COLO668 (cell line): ENCODE data around the gene TRIM72.
"Not testable (repeated sequence)": the region's sequence is repeated elsewhere in the genome, so short reads cannot be mapped to it uniquely, and the experiment has no call there.

Experiments used
- DNase-seq: peaks from one replicate; lab custom pipeline; 2025; ENCODE audit not compliant: unreplicated experiment; lab: John Stamatoyannopoulos, UW

The TRIM72 gene

DNA sequence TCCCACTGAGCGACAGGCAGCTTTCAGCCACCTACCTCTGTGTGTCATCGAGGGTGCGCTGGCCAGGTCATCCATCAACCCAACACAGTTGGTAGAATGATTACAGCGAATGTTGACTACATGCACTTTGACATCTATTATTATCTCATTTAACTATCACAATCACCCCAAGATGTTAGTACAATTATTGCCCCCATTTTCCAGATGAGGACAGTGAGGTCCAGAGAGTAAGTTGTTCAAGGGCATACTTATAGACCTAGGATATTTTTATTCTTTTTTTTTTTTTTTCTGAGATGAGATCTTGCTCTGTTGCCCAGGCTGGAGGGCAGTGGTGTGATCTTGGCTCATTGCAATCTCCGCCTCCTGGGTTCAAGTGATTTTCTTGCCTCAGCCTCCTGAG is 37.5 kb downstream of the TRIM72 start:
- DNase-seq = no peak

DNA sequence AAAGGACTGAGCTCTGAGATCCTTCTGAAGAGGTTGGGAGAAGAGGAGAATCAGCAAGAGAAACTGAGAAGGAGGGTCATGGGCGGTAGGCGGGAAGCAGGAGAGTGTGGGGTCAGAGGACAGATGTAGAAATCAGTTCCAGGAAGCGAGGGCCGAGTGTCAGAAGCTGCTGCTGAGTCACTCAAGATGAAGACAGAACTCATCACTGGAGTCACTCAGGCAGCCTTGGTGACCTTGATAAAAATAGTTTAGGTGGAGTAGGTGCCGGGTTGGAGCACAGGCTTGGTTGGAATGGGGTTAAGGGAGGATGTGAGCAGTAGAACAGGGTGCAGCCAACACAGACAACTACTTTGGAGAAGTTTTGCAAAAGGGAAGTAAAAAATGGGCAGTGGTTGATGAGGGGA is 39.7 kb downstream of the TRIM72 start:
- no peak for DNase-seq

DNA sequence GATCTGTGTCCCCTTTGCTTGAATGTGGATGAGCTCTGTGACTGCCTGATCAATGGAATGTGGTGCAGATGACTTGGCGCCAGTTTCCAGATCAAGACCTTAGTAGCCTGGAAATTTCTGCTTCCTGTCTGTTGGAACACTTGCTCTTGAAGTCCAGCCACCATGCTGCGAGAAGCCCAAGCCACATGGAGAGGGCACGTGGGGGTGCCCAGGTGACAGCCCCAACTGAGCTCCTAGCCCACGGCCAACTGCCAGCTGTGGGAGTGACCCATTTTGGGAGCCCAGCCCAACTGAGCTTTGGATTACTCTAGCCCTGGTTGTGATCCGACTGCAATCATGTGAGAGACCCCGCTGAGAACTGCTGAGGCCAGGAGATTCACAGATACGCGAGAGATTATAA is 42.5 kb downstream of the TRIM72 start:
- DNase-seq = no peak

DNA sequence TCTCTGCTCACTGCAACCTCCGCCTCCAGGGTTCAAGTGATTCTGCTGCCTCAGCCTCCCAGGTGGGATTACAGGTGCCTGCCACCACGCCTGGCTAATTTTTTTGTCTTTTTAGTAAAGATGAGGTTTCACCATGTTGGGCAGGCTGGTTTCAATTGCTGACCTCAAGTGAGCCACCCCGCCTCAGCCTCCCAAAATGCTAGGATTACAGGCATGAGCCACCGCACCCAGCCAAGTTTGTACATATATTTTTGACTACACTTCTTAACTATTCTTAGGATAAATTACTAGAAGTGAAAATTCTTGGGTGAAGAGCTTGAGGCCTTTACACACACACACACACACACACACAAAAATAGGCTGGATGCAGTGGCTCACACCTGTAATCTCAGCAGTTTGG is 44.4 kb downstream of the TRIM72 start:
- DNase-seq = no peak

DNA sequence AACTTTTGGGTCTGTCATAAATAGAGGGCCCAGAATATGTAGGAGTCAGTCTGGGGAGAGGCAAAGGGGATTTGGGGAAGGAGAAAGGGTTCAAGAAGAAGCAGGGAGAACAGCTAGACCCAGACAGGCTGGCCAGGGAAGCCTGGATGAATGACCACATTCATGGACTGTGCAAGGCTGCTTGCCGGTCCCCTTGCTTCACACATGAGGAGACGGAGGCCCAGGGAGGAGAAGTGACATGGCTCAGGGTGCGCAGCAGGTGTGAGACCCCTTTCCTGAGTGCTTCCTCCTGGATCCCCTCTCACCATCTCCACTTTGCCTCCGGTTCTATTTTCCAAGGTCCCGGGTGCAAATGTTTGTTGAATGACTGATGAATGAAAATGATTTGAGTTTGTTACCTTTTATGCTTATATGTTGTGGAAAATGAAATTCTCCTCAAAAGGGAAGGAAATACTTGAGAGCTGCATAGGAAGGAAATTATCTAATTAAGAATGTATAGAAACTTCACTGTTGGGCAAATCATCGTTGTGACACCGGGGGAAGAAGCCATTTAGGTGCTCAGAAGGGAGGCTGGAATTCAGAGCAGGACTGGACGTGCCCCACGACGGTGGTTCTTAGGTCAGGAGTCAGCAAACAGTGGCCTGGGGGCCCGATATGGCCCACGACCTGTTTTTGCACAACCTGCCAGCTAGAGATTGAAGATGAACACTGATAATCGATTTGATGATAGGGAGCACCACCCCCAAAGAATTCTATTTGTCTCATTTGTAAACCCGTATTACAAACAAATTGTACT is 46.4 kb downstream of the TRIM72 start:
- DNase-seq = no peak

DNA sequence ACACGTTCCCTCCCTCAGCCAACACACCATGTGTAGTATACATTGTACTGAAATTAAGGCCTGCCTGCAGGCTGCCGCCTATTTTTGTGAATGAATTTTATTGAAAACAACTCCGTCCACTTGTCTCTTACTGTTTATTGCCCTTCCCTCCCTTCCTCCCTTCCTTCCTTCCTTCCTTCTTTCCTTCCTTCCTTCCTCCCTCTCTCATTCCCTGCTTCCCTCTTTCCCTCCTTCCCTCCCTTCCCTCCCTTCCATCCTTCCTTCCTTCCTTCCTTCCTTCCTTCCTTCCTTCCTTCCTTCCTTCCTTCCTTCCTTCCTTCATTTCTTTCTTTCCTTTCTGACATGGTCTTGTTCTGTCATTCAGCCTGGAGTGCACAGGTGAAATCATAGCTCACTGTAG is 48.2 kb downstream of the TRIM72 start:
- no peak for DNase-seq

DNA sequence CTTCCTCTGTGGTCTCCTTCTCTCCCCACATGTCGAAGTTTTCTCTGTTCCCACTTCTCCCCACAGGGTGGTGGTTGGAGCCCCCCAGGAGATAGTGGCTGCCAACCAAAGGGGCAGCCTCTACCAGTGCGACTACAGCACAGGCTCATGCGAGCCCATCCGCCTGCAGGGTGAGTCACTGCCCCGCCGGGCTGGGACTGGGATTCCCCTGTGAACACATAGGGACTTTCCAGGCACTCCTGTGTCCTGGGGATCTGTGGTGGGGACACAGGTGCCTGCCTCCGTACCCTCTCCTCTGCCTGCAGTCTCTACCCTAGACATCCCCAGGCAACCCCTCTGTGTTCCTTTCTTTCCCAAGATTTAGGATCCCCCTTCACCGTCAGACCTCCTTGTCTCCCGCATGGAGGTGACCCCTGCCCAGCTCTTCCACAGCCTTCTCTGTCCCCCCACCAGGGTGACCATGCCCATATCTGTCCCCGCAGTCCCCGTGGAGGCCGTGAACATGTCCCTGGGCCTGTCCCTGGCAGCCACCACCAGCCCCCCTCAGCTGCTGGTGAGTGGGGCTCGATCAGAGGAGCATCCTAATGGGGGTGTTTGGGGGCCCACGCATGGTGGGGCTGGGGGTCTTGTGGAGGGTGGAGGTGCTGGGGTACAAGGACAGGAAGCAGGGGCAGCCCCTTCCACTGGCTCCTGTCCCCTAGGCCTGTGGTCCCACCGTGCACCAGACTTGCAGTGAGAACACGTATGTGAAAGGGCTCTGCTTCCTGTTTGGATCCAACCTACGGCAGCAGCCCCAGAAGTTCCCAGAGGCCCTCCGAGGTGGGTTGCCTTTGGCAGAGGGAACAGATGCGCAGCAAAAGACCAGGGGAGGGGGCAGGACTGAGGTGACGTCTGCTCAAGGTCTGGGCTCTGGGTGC is 51.7 kb downstream of the TRIM72 start:
- peak; percentile 37 for DNase-seq

DNA sequence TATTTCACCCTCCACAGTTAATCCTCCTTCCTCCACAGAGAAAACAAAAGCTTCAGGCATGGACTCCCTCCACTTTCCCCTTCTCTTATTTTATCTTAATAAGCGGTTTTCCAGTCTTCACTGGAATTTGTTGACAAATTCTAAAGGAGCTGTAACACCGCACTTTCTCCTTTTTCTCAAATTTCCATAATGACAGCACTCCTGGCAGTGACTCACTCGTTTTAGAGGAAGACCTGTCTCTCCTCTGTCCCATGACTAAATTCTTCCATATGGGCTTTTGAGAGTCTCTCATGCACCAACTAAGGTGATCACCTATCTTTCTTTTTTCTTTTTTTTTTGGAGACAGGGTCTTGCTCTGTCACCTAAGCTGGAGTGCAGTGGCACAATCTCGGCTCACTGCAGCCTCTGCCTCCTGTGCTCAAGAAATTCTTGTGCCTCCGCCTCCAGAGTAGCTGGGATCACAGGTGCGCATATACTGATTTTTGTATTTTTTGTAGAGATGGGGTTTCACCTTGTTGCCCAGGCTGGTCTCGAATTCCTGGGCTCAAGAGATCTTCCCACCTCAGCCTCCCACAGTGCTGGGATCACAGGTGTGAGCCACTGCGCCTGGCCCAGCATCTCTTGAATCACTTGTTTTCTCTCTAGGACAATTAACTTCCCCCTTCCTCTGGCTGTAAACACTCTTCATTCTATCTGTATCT is 53.6 kb downstream of the TRIM72 start:
- DNase-seq = no peak

DNA sequence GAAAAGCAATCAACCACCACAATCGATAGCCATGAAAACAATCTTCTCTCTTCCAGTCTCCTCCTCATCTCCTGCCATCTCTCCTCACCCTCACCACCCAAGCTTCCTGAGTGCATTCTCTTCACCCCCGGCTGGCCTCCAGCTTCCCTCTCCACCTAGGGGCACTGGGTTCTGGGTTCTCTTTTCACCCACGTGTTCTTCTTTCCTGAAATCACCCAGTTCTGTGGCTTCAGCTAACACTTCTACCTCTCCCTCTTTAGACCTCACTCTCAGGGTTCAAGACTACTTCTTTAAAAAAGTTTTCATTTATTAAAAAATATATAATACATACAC is 54.1 kb downstream of the TRIM72 start:
- no peak for DNase-seq

DNA sequence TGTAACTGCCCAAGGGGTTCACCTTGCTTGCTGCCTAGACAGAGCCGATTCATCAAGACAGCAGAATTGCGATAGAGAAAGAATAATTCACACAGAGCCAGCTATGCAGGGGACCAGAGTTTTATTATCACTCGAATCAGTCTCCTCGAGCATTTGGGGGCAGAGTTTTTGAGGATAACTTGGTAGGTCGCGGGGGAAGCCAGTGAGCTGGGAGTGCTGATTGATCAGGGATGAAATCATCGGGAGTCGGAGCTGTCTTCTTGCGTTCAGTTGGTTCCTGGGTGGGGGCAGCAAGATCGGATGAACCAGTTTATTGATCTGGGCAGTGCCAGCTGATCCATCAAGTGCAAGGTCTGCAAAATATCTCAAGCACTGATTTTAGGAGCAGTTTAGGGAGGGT is 55.0 kb downstream of the TRIM72 start:
- no peak for DNase-seq

DNA sequence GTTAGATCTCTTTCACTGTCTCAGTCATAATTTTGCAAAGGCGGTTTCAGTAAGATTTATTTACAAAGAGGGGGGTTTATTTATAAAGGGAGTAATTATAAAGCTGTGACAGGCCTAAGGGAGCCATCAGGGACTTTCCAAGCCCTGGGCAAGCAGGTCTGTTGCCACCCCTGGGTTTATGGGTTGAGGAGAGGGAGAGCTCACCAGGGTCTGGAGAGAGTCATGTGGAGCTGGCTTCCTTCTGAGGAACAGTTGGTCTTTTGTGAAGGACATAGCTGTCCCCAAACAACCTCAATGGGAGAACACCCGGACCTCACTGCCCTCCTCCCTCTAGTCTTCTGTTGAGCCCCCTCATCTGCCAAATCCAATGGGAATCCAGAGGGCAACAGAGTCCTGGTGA is 55.6 kb downstream of the TRIM72 start:
- no peak for DNase-seq

DNA sequence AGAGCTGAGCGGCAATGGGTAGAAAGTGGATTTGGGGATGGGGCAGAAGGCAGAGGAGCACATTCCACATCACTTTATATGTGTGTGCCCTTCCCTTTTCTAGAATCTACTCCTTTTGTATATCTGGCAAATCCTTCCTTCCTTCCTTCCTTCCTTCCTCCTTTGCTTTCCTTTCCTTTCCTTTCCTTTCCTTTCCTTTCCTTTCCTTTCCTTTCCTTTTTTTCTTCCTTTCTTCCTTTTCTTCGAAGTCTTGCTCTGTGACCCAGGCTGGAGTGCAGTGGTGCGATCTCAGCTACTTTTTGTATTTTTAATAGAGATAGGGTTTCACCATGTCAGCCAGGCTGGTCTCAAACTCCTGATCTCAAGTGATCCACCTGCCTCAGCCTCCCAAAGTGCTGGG is 56.1 kb downstream of the TRIM72 start:
- DNase-seq = not testable (repeated sequence)

DNA sequence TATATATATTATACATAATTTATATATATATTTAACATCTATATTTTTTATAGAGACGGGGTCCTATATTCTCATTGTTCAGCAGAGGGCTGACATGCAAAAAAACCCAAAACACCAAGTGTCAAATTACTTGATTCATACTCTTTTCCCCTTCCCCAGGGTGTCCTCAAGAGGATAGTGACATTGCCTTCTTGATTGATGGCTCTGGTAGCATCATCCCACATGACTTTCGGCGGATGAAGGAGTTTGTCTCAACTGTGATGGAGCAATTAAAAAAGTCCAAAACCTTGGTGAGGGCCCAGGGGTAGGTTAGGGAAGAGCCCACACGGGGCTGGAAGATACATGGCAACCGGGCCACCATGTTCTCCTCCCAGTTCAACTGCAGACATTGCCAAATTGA is 56.9 kb downstream of the TRIM72 start:
- no peak for DNase-seq

DNA sequence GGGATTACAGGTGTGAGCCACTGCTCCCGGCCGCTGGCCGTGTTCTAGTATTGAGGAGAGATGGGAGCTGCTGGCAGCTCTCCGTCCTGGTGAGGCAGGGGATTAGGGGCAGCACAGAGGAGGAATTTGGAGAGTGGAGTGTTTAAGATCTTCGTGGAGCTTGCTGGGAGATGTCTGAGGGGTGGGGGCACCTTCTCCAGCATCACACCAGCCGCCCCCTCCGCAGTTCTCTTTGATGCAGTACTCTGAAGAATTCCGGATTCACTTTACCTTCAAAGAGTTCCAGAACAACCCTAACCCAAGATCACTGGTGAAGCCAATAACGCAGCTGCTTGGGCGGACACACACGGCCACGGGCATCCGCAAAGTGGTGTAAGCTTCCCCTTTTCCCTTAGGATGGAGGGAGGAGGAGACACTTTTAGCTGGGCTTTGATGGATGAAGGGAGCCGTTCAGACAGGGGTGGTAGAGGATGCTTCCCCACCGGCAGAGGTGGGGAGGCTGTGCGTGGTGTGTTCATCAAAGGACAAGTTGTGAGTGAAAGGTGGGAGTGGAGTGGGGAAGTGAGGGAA is 57.8 kb downstream of the TRIM72 start:
- DNase-seq = no peak

DNA sequence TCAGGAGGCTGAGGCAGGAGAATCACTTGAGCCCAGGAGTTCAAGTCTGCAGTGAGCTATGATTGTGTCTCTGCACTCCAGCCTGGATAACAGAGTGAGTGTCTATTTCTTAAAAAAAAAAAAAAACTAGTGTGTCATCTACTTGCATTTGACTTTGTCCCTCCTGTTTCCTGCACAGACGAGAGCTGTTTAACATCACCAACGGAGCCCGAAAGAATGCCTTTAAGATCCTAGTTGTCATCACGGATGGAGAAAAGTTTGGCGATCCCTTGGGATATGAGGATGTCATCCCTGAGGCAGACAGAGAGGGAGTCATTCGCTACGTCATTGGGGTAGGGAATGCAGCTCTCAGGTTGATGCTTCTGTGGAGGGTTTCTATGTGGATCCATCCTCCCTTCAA is 59.3 kb downstream of the TRIM72 start:
- no peak for DNase-seq

DNA sequence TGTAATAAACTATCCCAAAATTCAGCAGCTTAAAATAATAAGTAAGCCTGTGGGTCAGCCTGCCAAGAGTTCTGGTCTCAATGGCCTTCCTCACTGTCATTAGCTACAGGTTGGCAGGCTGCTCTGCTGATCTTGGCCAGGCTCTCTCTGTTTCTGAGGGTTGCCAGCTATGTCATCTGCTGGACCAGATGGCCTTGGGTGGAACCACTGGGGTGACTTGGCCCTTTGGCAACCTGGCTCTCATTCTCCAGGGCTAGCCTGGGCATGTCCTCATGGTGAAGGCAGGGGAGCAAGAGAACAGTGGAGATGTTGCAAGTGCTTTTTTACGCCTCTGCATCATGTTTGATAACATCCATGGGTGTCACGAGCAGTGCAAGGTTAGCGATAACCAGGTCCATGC is 59.8 kb downstream of the TRIM72 start:
- DNase-seq = no peak

DNA sequence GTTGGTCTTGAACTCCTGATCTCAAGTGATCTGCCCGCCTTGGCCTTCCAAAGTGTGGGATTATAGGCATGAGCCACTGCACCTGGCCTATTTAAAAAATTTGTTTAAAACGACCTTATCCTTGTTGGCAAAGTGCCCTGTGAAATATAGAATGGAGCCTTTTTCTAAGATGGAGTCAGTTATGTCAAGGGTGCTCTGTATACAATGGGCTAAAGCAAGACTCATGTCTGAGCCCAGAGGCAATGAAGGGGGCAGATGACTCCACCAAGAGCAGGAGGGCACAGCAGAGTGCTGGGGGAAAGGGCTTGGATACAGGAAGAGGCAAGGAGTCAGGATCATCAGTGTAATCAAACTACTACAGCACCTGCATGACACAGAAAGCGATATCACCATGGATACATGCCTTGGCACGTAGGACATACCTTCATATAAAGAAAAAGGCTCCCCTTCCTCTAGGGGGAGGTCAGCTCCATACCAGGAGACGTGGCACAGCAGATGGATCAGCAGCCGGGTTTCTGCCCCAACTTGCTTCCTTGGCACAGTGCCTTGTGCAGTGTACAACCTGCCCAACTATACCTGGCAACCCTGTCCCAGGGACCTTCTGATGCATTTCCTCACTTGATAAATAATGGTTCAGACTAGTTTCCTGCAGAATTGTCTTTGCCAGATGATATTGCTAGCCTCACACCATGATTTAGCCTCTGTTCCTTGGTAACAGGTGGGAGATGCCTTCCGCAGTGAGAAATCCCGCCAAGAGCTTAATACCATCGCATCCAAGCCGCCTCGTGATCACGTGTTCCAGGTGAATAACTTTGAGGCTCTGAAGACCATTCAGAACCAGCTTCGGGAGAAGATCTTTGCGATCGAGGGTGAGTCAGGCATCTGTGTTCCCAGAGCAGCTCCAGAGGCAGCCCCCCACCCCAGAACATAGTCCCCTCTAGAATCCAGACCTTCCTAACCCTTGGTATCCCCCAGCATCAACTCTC is 61.2 kb downstream of the TRIM72 start:
- no peak for DNase-seq

DNA sequence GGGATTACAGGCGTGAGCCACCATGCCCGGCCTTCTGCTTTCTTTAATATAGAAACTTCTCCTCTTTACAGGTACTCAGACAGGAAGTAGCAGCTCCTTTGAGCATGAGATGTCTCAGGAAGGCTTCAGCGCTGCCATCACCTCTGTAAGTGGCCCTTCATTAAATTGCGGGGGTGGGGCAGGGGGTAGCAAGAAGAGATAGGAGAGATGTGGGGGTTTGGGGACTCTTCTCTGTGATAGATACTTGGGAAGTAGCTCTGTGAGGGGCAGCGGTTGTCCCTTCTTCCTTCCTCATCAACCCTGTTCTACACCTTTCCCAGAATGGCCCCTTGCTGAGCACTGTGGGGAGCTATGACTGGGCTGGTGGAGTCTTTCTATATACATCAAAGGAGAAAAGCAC is 62.7 kb downstream of the TRIM72 start:
- no peak for DNase-seq

DNA sequence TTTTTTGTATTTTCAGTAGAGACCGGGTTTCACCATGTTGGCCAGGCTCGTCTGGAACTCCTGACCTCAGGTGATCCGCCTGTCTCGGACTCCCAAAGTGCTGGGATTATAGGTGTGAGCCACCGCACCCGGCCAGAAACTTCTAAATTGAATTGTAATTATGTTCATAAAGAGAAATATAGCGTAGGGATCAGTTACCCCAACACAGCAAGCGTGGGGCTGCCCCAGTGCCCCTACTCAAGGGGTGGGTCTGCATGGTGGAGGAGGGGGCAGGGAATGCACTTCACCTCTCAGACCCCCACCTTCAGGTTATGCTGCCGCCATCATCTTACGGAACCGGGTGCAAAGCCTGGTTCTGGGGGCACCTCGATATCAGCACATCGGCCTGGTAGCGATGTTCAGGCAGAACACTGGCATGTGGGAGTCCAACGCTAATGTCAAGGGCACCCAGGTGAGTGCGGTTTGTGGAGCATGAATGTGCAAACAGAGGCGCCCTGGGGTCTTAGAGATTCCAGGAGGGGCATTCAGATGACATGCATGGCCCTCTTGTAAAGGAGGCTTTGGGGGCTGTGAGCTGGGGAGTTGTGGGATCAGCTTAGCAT is 63.8 kb downstream of the TRIM72 start:
- DNase-seq = no peak

DNA sequence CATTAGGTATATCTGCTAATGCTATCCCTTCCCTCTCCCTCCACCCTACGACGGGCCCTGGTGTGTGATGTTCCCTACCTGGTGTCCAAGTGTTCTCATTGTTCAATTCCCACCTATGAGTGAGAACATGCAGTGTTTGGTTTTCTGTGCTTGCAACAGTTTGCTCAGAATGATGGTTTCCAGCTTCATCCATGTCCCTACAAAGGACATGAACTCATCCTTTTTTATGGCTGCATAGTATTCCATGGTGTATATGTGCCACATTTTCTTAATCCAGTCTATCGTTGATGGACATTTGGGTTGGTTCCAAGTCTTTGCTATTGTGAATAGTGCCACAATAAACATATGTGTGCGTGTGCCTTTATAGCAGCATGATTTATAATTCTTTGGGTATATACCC is 64.9 kb downstream of the TRIM72 start:
- not testable (repeated sequence) for DNase-seq
